MCF 10A (cell line): ENCODE measurements around the gene DNAI7. TPM values are rescaled to one million over a fixed set of nuclear protein-coding genes. Genes with fewer than 3 reads are reported as not detected.

Source experiments
- BruUV-seq: library from RNA; stranded (reverse); fragments of 400-500 nt; replicated peaks from 2 replicates; lab custom pipeline; 2021; lab: Mats Ljungman, UMichigan
- CTCF ChIA-PET: fragments of 300-600 bp; sonication (Branson Sonifier 250); formaldehyde crosslinking; extraction: SDS; loops from one replicate; lab custom pipeline; 2021; ENCODE audit warnings: antibody characterized with exemption, inconsistent platforms; lab: Yijun Ruan, JAX
- POLR2A ChIA-PET: fragments of 300-600, 350-650 bp; sonication (Branson Sonifier 250); formaldehyde crosslinking; extraction: SDS; loops from one replicate; lab custom pipeline; 2020; ENCODE audit warnings: antibody characterized with exemption, inconsistent platforms; lab: Yijun Ruan, JAX
- DNase-seq: peaks from one replicate; pipeline ENCODE4 v3.0.0-alpha.2; 2018; ENCODE audit not compliant: unreplicated experiment
- H3K27ac Mint-ChIP-seq: one replicate; pipeline ENCODE4 v1.8.0; 2022; ENCODE audit warnings: mild to moderate bottlenecking, low read depth, mixed read lengths; ENCODE audit not compliant: unreplicated experiment
- H3K27me3 Mint-ChIP-seq: one replicate; pipeline ENCODE4 v1.8.0; 2022; ENCODE audit warnings: mixed read lengths; ENCODE audit not compliant: insufficient read depth, unreplicated experiment
- H3K36me3 Mint-ChIP-seq: one replicate; pipeline ENCODE4 v1.8.0; 2022; ENCODE audit warnings: mild to moderate bottlenecking, moderate library complexity, mixed read lengths; ENCODE audit not compliant: insufficient read depth, unreplicated experiment
- H3K4me1 Mint-ChIP-seq: one replicate; pipeline ENCODE4 v1.8.0; 2022; ENCODE audit warnings: mixed read lengths; ENCODE audit not compliant: insufficient read depth, unreplicated experiment
- H3K4me3 Mint-ChIP-seq: one replicate; pipeline ENCODE4 v1.8.0; 2022; ENCODE audit warnings: mild to moderate bottlenecking, moderate library complexity, mixed read lengths; ENCODE audit not compliant: unreplicated experiment
- H3K9me3 Mint-ChIP-seq: one replicate; pipeline ENCODE4 v1.8.0; 2022; ENCODE audit warnings: mixed read lengths; ENCODE audit not compliant: unreplicated experiment
- CTCF ChIP-seq: fragments of 200-600 bp; IDR thresholded peaks from one replicate; pipeline ENCODE4 v1.8.0; 2022; ENCODE audit warnings: antibody characterized with exemption, mild to moderate bottlenecking; ENCODE audit not compliant: unreplicated experiment
- intact Hi-C: fragments of 100-400 bp; cut with micrococcal nuclease; formaldehyde crosslinking; loops from 2 replicates; pipeline ENCODE4 v1.14.1; 2022
- total RNA-seq: library from RNA; stranded (reverse); gene quantifications from 2 replicates; pipeline ENCODE4 v1.2.3, GENCODE V29; 2022

Gene DNAI7
- total RNA-seq, 1 experiment from 2014 or later = 0.14 TPM

- no peaks in the 10 kb centered on the region for H3K9me3 Mint-ChIP-seq
- CTCF ChIA-PET = interaction anchor here (0.6 to 2.6 kb wide), 4 partner anchors 9 to 130 kb away, joined by 3 to 20 read pairs (median 7); no protein-coding TSS in a partner anchor
- intact Hi-C loops = no loop called here
Observed at GRCh38 chr12:25121916-25122315, 73.0 kb downstream of the DNAI7 start.

GRCh38 chr12:25121110-25121509 lies 73.8 kb downstream of the DNAI7 start:
- POLR2A ChIA-PET = no interaction called here
- Mint-ChIP-seq H3K9me3 (no peaks in the 10 kb centered on the region), H3K36me3 (no peaks in the 10 kb centered on the region), H3K4me1 (peaks cover 10% of the 10 kb centered on the region), H3K27me3 (no peaks in the 10 kb centered on the region), H3K27ac (no peak overlapping the region), H3K4me3 (no peak overlapping the region)
- CTCF ChIA-PET = interaction anchor here (1.6 to 2.8 kb wide), 3 partner anchors 10 to 129 kb away, joined by 9 to 20 read pairs (median 10); no protein-coding TSS in a partner anchor
- BruUV-seq = no TSS peak
- no peak for DNase-seq
- no peak for TF ChIP-seq CTCF
- intact Hi-C loops = no loop called here

More at GRCh38 chr12:25121916-25122315, 73.0 kb downstream of the DNAI7 start:
- BruUV-seq = no TSS peak
- Mint-ChIP-seq H3K36me3 (no peaks in the 10 kb centered on the region), H3K27me3 (no peaks in the 10 kb centered on the region), H3K27ac (no peak overlapping the region), H3K4me1 (peaks cover 10% of the 10 kb centered on the region), H3K4me3 (no peak overlapping the region)
- TF ChIP-seq CTCF = no peak
- DNase-seq = no peak
- POLR2A ChIA-PET = interaction anchor here (0.7 kb wide), 1 partner anchor 66 kb away, joined by 3 read pairs; no protein-coding TSS in a partner anchor

- H3K4me1 Mint-ChIP-seq = peaks cover 12% of the 10 kb centered on the region
- intact Hi-C loops = loop anchor here (1.0 kb wide), 1 partner anchor 128 kb away; no protein-coding TSS in a partner anchor
- no peaks in the 10 kb centered on the region for H3K27me3 Mint-ChIP-seq
- H3K4me3 Mint-ChIP-seq = no peak overlapping the region
- peak; percentile 4 for DNase-seq
- H3K27ac Mint-ChIP-seq = no peak overlapping the region
- no peaks in the 10 kb centered on the region for H3K9me3 Mint-ChIP-seq
- H3K36me3 Mint-ChIP-seq = no peaks in the 10 kb centered on the region
- no TSS peak for BruUV-seq
- CTCF ChIA-PET = interaction anchor here (1.0 to 2.8 kb wide), 5 partner anchors 10 to 127 kb away, joined by 3 to 24 read pairs (median 5); no protein-coding TSS in a partner anchor
- POLR2A ChIA-PET = interaction anchor here (1.3 kb wide), 1 partner anchor 29 kb away, joined by 9 read pairs; no protein-coding TSS in a partner anchor
- peak; percentile 13 for TF ChIP-seq CTCF
Observed at GRCh38 chr12:25119020-25119419, 75.9 kb downstream of the DNAI7 start.

DNA sequence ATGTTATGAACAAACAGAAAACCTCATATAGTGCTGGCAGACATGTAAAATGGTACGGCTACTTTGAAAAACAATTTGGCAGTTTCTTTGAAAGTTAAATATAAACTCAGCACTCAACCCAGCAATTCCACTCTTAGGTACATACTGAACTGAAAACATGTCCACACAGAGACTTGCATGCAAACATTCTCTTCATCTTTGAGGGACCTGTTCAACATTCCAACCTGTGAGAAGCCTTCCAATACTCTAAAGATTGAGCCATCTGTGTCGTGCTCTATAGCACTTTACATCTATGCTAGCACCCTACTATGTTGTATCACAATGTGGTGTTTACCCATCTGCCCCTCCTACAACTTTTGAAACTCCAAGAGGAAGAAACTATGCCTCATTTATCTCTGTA lies 79.3 kb downstream of the DNAI7 start:
- H3K9me3 Mint-ChIP-seq = no peaks in the 10 kb centered on the region
- DNase-seq = no peak
- POLR2A ChIA-PET = no interaction called here

More for the DNA sequence above, 79.3 kb downstream of the DNAI7 start:
- no peaks in the 10 kb centered on the region for H3K27me3 Mint-ChIP-seq
- intact Hi-C loops = no loop called here
- no peak overlapping the region for H3K4me3 Mint-ChIP-seq
- TF ChIP-seq CTCF = no peak
- no peak overlapping the region for H3K27ac Mint-ChIP-seq
- H3K36me3 Mint-ChIP-seq = no peaks in the 10 kb centered on the region
- H3K4me1 Mint-ChIP-seq = peaks cover 9% of the 10 kb centered on the region
- CTCF ChIA-PET = no interaction called here
- no TSS peak for BruUV-seq
